ENCODE measurements around the gene ANKRD66.

ANKRD66 gene

GRCh38 chr6:46790355-46790874 is 43.7 kb downstream of the ANKRD66 start:
- no peak for DNase-seq (ENCODE audit: low read depth)

DNA sequence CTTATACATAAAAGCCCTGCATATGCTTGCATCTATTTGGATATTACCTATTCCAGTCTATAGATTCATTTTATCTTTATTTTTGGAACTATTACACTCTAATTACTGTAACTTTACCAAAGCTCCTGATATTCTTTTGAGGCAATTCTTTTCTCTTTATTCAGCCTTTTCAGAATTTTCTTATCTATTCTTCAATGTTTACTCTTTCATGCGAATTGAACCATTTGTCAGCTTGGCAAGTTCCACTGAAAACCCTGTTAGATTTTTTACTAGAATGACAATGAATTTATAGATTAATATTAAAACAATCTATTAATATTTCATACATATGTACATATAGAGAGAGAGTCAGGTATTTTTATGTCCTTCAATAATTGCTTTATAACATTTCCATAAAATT is 45.9 kb downstream of the ANKRD66 start:
- DNase-seq (ENCODE audit: low read depth) = no peak

DNA sequence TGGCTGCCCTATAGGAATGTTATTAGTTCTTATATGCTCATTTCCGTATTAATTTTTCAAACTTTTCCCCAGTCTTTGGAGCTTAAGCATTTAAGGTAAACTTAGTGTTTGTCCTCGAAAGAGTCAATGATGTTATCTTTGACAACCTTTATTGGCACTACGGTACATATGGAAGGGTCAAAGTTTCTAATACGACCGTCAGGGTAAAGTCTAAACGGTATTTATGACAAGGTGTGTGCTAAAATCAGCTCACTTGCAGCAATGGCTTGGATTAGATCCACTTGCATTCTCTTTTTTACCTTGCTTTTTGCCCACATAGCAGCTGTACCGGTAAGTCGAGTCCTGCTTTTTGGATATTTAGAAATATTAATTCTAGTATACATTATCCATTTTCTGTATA is 46.4 kb downstream of the ANKRD66 start, which contains the start of gene MEP1A:
Gene MEP1A (plus strand): TSS at position 252 of the 400 bp plus-strand sequence. CDS start 10 bp downstream, at position 262.
- no peak for DNase-seq (ENCODE audit: low read depth)

DNA sequence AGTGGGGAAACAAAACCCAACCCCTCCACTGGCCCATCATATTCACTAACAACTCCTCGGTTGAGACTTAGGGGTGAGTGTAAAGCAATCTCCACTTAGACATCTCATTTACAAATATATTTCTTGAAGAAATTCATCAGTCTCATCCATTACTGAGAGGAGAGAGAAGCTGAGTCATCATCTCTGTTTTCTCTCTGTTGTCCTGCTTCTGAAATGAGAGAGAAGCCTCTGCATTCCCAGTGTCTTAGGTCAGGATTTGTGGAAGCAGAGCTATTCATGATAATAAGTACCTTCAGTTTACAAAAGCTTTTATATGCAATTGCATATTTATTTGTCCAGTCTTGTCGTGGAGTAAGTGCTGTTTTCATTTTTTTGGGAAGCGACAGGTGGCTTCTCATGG is 47.3 kb downstream of the ANKRD66 start:
- no peak for DNase-seq (ENCODE audit: low read depth)

- DNase-seq (ENCODE audit: low read depth) = no peak
These were observed 49.1 kb downstream of the ANKRD66 start for GRCh38 chr6:46795816-46796215.

- DNase-seq (ENCODE audit: low read depth) = no peak
These were observed 50.3 kb downstream of the ANKRD66 start for GRCh38 chr6:46796848-46797580.

- DNase-seq (ENCODE audit: low read depth) = no peak
These were observed 52.9 kb downstream of the ANKRD66 start for GRCh38 chr6:46799657-46800056.

GRCh38 chr6:46808806-46809205 is 62.1 kb downstream of the ANKRD66 start:
- DNase-seq (ENCODE audit: low read depth) = no peak

Measured in T-helper 22 cell (primary cell).